Lung (tissue), 12 donors: ENCODE data around the gene UNC93A. TPM values are rescaled to one million over a fixed set of nuclear protein-coding genes. Genes with fewer than 3 reads are reported as not detected.

Source experiments
- ATAC-seq: fragments of 200-7000 bp; cut with Tn5 transposase; one replicate; pipeline ENCODE4 v1.9.1; 2020; ENCODE audit warnings: moderate number of reproducible peaks; ENCODE audit not compliant: insufficient read depth, low FRiP score
- DNase-seq, 3 donors: peaks; one replicate each; pipeline ENCODE4 v3.0.0-alpha.2; 2013 to 2017
- H3K27ac ChIP-seq, 2 donors: one replicate each; pipeline ENCODE4 v1.5.1; 2013; ENCODE audit warnings: mild to moderate bottlenecking in 2 of 2, moderate library complexity in 2 of 2, control low read depth in 1 of 2, inconsistent platforms in 1 of 2, low read depth in 1 of 2, low read length in 1 of 2
- H3K27me3 ChIP-seq, 3 donors: one replicate each; pipeline ENCODE4 v1.5.1; 2013; ENCODE audit warnings: low read length in 2 of 3; ENCODE audit not compliant: control insufficient read depth in 3 of 3, insufficient read depth in 3 of 3
- H3K36me3 ChIP-seq, 4 donors: one replicate each; pipeline ENCODE4 v1.5.1; 2013; ENCODE audit warnings: low read length in 4 of 4, mild to moderate bottlenecking in 1 of 4, moderate library complexity in 1 of 4; ENCODE audit not compliant: control insufficient read depth in 4 of 4, insufficient read depth in 4 of 4
- H3K4me1 ChIP-seq, 5 donors: one replicate each; pipeline ENCODE4 v1.5.1; 2013; ENCODE audit warnings: low read length in 5 of 5, mild to moderate bottlenecking in 2 of 5, moderate library complexity in 1 of 5; ENCODE audit not compliant: control insufficient read depth in 5 of 5, insufficient read depth in 5 of 5
- H3K4me3 ChIP-seq: one replicate; pipeline ENCODE4 v1.5.1; 2013; ENCODE audit warnings: mild to moderate bottlenecking, control low read depth, moderate library complexity
- H3K9ac ChIP-seq, 2 donors: one replicate each; pipeline ENCODE4 v1.5.1; 2013; ENCODE audit warnings: low read length in 2 of 2, control low read depth in 1 of 2; ENCODE audit not compliant: insufficient read depth in 1 of 2
- H3K9me3 ChIP-seq, 4 donors: one replicate each; pipeline ENCODE4 v1.5.1; 2013; ENCODE audit warnings: low read length in 3 of 4, mild to moderate bottlenecking in 1 of 4, moderate library complexity in 1 of 4; ENCODE audit not compliant: control insufficient read depth in 4 of 4, insufficient read depth in 3 of 4
- CTCF ChIP-seq: IDR thresholded peaks from 2 replicates; pipeline ENCODE4 v1.5.1; 2012; ENCODE audit warnings: mild to moderate bottlenecking; ENCODE audit errors: control extremely low read depth, extremely low read depth
- WGBS, 2 donors: extraction: QIAGEN DNeasy Blood & Tissue Kit; methylation state at CpG; one replicate each; pipeline ENCODE4 v1.1.7; 2013; 5-methylcytosine and 5-hydroxymethylcytosine counted together
- polyA plus RNA-seq, 2 donors: library from polyadenylated mRNA; stranded (reverse); fragments of 200-250 nt; gene quantifications; one replicate each; pipeline ENCODE4 v1.2.1, GENCODE V29; 2013
- total RNA-seq, 2 donors: library from RNA; depleted of rRNA in 1 of 2; stranded (reverse); fragments of >200 nt in 1 of 2; gene quantifications; one replicate each; pipeline ENCODE4 v1.2.1, GENCODE V29; 2014 to 2021
- donor health status: control.
- donor health status: control.
- donor health status: Bipolar disorder and iron deficiency.
- donor health status: healthy.
- donor health status: DM: yes; HTN: yes; CAD: no.

The UNC93A gene
- total and polyA plus RNA-seq, 4 donors: not detected

- no peak overlapping the region for H3K4me3 ChIP-seq
- H3K9me3 ChIP-seq: no peaks in the 10 kb centered on the region
- WGBS, 2 donors: 91 to 96% methylated on average over 4 of the region's 4 CpGs
- no peak for DNase-seq
- H3K27ac ChIP-seq: no peak overlapping the region
- no peaks in the 10 kb centered on the region for H3K36me3 ChIP-seq
- no peak for ATAC-seq
- no peak overlapping the region for H3K9ac ChIP-seq
- peaks cover 0 to 10% (median 2%) of the 10 kb centered on the region in 3 donors for H3K27me3 ChIP-seq
- TF ChIP-seq CTCF: no peak
- peaks cover 0 to 13% (median 0%) of the 10 kb centered on the region in 5 donors for H3K4me1 ChIP-seq
Measured at GRCh38 chr6:167345960-167346359, 54.8 kb downstream of the UNC93A start.

- ATAC-seq: no peak
- Histone ChIP-seq H3K4me1 (peaks cover 0 to 14% (median 2%) of the 10 kb centered on the region in 5 donors), H3K27ac (no peak overlapping the region), H3K9me3 (no peaks in the 10 kb centered on the region), H3K9ac (no peak overlapping the region), H3K36me3 (no peaks in the 10 kb centered on the region), H3K27me3 (peaks cover 0 to 12% (median 7%) of the 10 kb centered on the region in 3 donors), H3K4me3 (no peak overlapping the region)
- TF ChIP-seq CTCF: no peak
- no peak for DNase-seq
- WGBS, 2 donors: 93 to 97% methylated on average over 8 of the region's 8 CpGs
Measured at GRCh38 chr6:167347226-167347625, 56.1 kb downstream of the UNC93A start.

- H3K4me1 ChIP-seq: peaks cover 0 to 13% (median 2%) of the 10 kb centered on the region in 5 donors
- DNase-seq: peak in 2 of 3 donors; percentile 32 to 42
- no peak for ATAC-seq
- no peaks in the 10 kb centered on the region for H3K36me3 ChIP-seq
- H3K27me3 ChIP-seq: peaks cover 0 to 12% (median 9%) of the 10 kb centered on the region in 3 donors
- WGBS, 2 donors: 38 to 58% methylated on average over 19 of the region's 19 CpGs
- no peak for TF ChIP-seq CTCF
- no peak overlapping the region for H3K4me3 ChIP-seq
- H3K9ac ChIP-seq: no peak overlapping the region
- no peaks in the 10 kb centered on the region for H3K9me3 ChIP-seq
- H3K27ac ChIP-seq: peak overlapping the region in 1 of 2 donors; percentile 24
Measured at GRCh38 chr6:167349631-167350274, 58.6 kb downstream of the UNC93A start.
